WTC11 (cell line): ENCODE results near the gene R3HDML.

ENCODE experiments used
- CBFB ChIP-seq: sonication (generic); formaldehyde crosslinking; IDR thresholded peaks from 2 replicates; pipeline ENCODE4 v1.8.1; 2022; ENCODE audit warnings: mild to moderate bottlenecking, low read depth, missing genetic modification reagents
- CREM ChIP-seq: sonication (generic); formaldehyde crosslinking; IDR thresholded peaks from 2 replicates; pipeline ENCODE4 v1.8.1; 2022; ENCODE audit warnings: mild to moderate bottlenecking, missing genetic modification reagents, moderate library complexity
- CTCF ChIP-seq: fragments of 200-600 bp; IDR thresholded peaks from 2 replicates; pipeline ENCODE4 v1.8.0; 2022; ENCODE audit warnings: antibody characterized with exemption
- ETV6 ChIP-seq: sonication (generic); formaldehyde crosslinking; IDR thresholded peaks from 2 replicates; pipeline ENCODE4 v1.8.1; 2022; ENCODE audit warnings: mild to moderate bottlenecking, missing genetic modification reagents
- FOXP1 ChIP-seq: sonication (generic); formaldehyde crosslinking; IDR thresholded peaks from 2 replicates; pipeline ENCODE4 v1.8.0; 2022; ENCODE audit warnings: missing genetic modification reagents, mild to moderate bottlenecking, moderate library complexity, borderline replicate concordance
- JUN ChIP-seq: sonication (generic); formaldehyde crosslinking; IDR thresholded peaks from 2 replicates; pipeline ENCODE4 v1.8.0; 2023; ENCODE audit warnings: mild to moderate bottlenecking, missing genetic modification reagents
- RELA ChIP-seq: sonication (generic); formaldehyde crosslinking; IDR thresholded peaks from 2 replicates; pipeline ENCODE4 v1.8.1; 2022; ENCODE audit warnings: missing genetic modification reagents, mild to moderate bottlenecking, borderline replicate concordance
- TCF7 ChIP-seq: sonication (generic); formaldehyde crosslinking; IDR thresholded peaks from 2 replicates; pipeline ENCODE4 v1.8.0; 2022; ENCODE audit warnings: mild to moderate bottlenecking, low read depth, missing genetic modification reagents, moderate library complexity
- ZNF121 ChIP-seq: sonication (generic); formaldehyde crosslinking; IDR thresholded peaks from 2 replicates; pipeline ENCODE4 v1.8.0; 2023; ENCODE audit warnings: missing genetic modification reagents
- TF ChIP-seq, protein P1 (sequence below): sonication (generic); formaldehyde crosslinking; IDR thresholded peaks from 2 replicates; pipeline ENCODE4 v1.8.0; 2022; ENCODE audit warnings: mild to moderate bottlenecking, missing genetic modification reagents
- TF ChIP-seq, protein P2 (sequence below): sonication (generic); formaldehyde crosslinking; IDR thresholded peaks from 2 replicates; pipeline ENCODE4 v1.8.1; 2022; ENCODE audit warnings: low read depth, mild to moderate bottlenecking, moderate library complexity, missing genetic modification reagents, borderline replicate concordance
- TF ChIP-seq, protein P3 (sequence below): sonication (generic); formaldehyde crosslinking; conservative IDR thresholded peaks from 2 replicates; pipeline ENCODE4 v1.8.1; 2023; ENCODE audit warnings: mild to moderate bottlenecking, low read depth, missing genetic modification reagents, moderate library complexity

GRCh38 chr20:44342248-44342647 lies 5.4 kb downstream of the R3HDML start:
- TF ChIP-seq ZNF121 (CRISPR knock-in tag) (no peak), CTCF (no peak), FOXP1 (no peak), CBFB (CRISPR knock-in tag) (no peak), CREM (CRISPR knock-in tag) (no peak), JUN (CRISPR knock-in tag) (no peak), ETV6 (CRISPR knock-in tag) (no peak), TCF7 (CRISPR knock-in tag) (no peak), RELA (no peak)
- TF ChIP-seq, protein P1, sequence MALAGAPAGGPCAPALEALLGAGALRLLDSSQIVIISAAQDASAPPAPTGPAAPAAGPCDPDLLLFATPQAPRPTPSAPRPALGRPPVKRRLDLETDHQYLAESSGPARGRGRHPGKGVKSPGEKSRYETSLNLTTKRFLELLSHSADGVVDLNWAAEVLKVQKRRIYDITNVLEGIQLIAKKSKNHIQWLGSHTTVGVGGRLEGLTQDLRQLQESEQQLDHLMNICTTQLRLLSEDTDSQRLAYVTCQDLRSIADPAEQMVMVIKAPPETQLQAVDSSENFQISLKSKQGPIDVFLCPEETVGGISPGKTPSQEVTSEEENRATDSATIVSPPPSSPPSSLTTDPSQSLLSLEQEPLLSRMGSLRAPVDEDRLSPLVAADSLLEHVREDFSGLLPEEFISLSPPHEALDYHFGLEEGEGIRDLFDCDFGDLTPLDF (CRISPR knock-in tag), result no peak
- TF ChIP-seq, protein P2, sequence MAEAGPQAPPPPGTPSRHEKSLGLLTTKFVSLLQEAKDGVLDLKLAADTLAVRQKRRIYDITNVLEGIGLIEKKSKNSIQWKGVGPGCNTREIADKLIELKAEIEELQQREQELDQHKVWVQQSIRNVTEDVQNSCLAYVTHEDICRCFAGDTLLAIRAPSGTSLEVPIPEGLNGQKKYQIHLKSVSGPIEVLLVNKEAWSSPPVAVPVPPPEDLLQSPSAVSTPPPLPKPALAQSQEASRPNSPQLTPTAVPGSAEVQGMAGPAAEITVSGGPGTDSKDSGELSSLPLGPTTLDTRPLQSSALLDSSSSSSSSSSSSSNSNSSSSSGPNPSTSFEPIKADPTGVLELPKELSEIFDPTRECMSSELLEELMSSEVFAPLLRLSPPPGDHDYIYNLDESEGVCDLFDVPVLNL (CRISPR knock-in tag), result no peak
- TF ChIP-seq, protein P3, sequence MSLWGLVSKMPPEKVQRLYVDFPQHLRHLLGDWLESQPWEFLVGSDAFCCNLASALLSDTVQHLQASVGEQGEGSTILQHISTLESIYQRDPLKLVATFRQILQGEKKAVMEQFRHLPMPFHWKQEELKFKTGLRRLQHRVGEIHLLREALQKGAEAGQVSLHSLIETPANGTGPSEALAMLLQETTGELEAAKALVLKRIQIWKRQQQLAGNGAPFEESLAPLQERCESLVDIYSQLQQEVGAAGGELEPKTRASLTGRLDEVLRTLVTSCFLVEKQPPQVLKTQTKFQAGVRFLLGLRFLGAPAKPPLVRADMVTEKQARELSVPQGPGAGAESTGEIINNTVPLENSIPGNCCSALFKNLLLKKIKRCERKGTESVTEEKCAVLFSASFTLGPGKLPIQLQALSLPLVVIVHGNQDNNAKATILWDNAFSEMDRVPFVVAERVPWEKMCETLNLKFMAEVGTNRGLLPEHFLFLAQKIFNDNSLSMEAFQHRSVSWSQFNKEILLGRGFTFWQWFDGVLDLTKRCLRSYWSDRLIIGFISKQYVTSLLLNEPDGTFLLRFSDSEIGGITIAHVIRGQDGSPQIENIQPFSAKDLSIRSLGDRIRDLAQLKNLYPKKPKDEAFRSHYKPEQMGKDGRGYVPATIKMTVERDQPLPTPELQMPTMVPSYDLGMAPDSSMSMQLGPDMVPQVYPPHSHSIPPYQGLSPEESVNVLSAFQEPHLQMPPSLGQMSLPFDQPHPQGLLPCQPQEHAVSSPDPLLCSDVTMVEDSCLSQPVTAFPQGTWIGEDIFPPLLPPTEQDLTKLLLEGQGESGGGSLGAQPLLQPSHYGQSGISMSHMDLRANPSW, result no peak
